22Rv1 (cell line): ENCODE data around the gene ASPM.

Experiments
- ZFX ChIP-seq: fragments of 450-650 bp; IDR thresholded peaks from 2 replicates; pipeline ENCODE4 v1.6.1; 2017; ENCODE audit warnings: antibody characterized with exemption, borderline replicate concordance
- TF ChIP-seq, protein P1 (sequence below): fragments of 450-650 bp; IDR thresholded peaks from 2 replicates; pipeline ENCODE4 v1.5.1; 2017; ENCODE audit warnings: mild to moderate bottlenecking

DNA sequence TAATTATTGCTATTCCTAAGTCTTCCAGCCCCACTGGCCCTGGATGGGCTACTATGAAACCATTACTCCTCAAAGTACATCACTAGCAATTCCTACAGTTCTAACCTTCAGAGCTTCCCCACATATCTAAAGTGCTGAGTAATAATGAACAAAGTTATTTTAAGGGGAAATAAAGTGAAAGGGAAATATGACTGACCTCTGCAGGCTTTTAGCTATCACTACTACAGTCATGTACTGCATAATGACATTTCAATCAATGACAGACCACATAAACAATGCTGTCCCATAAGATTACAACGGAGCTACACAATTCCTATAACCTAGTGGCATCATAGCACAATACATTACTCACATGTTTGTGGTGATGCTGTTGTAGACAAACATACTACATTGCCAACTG is 32.5 kb upstream of the ASPM start:
- TF ChIP-seq, protein P1, sequence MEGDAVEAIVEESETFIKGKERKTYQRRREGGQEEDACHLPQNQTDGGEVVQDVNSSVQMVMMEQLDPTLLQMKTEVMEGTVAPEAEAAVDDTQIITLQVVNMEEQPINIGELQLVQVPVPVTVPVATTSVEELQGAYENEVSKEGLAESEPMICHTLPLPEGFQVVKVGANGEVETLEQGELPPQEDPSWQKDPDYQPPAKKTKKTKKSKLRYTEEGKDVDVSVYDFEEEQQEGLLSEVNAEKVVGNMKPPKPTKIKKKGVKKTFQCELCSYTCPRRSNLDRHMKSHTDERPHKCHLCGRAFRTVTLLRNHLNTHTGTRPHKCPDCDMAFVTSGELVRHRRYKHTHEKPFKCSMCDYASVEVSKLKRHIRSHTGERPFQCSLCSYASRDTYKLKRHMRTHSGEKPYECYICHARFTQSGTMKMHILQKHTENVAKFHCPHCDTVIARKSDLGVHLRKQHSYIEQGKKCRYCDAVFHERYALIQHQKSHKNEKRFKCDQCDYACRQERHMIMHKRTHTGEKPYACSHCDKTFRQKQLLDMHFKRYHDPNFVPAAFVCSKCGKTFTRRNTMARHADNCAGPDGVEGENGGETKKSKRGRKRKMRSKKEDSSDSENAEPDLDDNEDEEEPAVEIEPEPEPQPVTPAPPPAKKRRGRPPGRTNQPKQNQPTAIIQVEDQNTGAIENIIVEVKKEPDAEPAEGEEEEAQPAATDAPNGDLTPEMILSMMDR, result no peak
- no peak for TF ChIP-seq ZFX
